ENCODE data around the gene TCF7L1. TPM values are rescaled to one million over a fixed set of nuclear protein-coding genes. Genes with fewer than 3 reads are reported as not detected.

The TCF7L1 gene
- total and polyA plus RNA-seq, 2 of the 13 experiments (the other 11 are each of a cell fraction or from before 2014, with no cell fraction given): 0.04 to 0.15 TPM

- TF ChIP-seq SMARCE1 (IDR thresholded peaks at IDR 0.05; ENCODE audit: borderline replicate concordance): no peak
- 0 out of 2 replicates have a peak, but pooled peaks have one; percentile 19 for TF ChIP-seq ZNF577 (CRISPR knock-in tag; IDR thresholded peaks at IDR 0.05; ENCODE audit: borderline replicate concordance, low read depth)
- no peak; the same call in 1 of the 2 replicates for TF ChIP-seq STAT5B (CRISPR knock-in tag; IDR thresholded peaks at IDR 0.05)
- TF ChIP-seq CCAR2 (optimal IDR thresholded peaks at IDR 0.05; ENCODE audit: low read depth, low read length): no peak
- no peak for TF ChIP-seq ZNF674 (CRISPR knock-in tag; IDR thresholded peaks at IDR 0.05; ENCODE audit: low read depth)
- TF ChIP-seq ZFAT (CRISPR knock-in tag; conservative IDR thresholded peaks at IDR 0.05): no peak
- TF ChIP-seq PHF20 (CRISPR knock-in tag; IDR thresholded peaks at IDR 0.05): peak; percentile 85
- TF ChIP-seq ZNF777 (CRISPR knock-in tag; IDR thresholded peaks at IDR 0.05): peak; percentile 68; the same call in 1 of the 2 replicates
- TF ChIP-seq NFRKB (IDR thresholded peaks at IDR 0.05): no peak; the same call in 1 of the 2 replicates
- no peak for TF ChIP-seq ZNF484 (CRISPR knock-in tag; IDR thresholded peaks at IDR 0.05; ENCODE audit: borderline replicate concordance, low read depth)
- peak; percentile 74 for TF ChIP-seq BCL6 (CRISPR knock-in tag; IDR thresholded peaks at IDR 0.05)
- no peak for TF ChIP-seq HBP1 (CRISPR knock-in tag; IDR thresholded peaks at IDR 0.05; ENCODE audit: low read depth)
- peak; percentile 51; the same call in 1 of the 2 replicates for TF ChIP-seq ZBTB44 (CRISPR knock-in tag; IDR thresholded peaks at IDR 0.05)
- TF ChIP-seq ZNF180 (CRISPR knock-in tag; IDR thresholded peaks at IDR 0.05; ENCODE audit: borderline replicate concordance, low read depth): 0 out of 2 replicates have a peak, but pooled peaks have one; percentile 90
- TF ChIP-seq HNRNPH1 (optimal IDR thresholded peaks at IDR 0.05; ENCODE audit: low read depth, low read length): peak; percentile 46
- peak; percentile 92; the same call in 1 of the 2 replicates for TF ChIP-seq DMTF1 (CRISPR knock-in tag; IDR thresholded peaks at IDR 0.05)
- peak; percentile 97 for TF ChIP-seq KAT7 (CRISPR knock-in tag; IDR thresholded peaks at IDR 0.05; ENCODE audit: borderline replicate concordance)
- TF ChIP-seq ZBTB21 (CRISPR knock-in tag; IDR thresholded peaks at IDR 0.05): peak; percentile 42; the same call in 1 of the 2 replicates
- no peak for TF ChIP-seq DPF2 (CRISPR knock-in tag; IDR thresholded peaks at IDR 0.05; ENCODE audit: borderline replicate concordance, low read depth)
These were observed 194.8 kb downstream of the TCF7L1 start, which contains the start of gene TGOLN2 (continued) for GRCh38 chr2:85327822-85328617.

Measured in HepG2 (cell line).